DMS153 treated with DMSO at 0.1 percent for 48 hours (cell line): Measurements from ENCODE around the gene RSPH6A.

ENCODE experiments used
- DNase-seq: peaks from one replicate; lab custom pipeline; 2025; ENCODE audit not compliant: unreplicated experiment; lab: John Stamatoyannopoulos, UW

RSPH6A gene

GRCh38 chr19:45814851-45815480 is at the start of gene RSPH6A:
Gene RSPH6A (minus strand): TSS chr19:45815308. CDS start chr19:45815176, 132 bp downstream.
- no peak for DNase-seq

DNA sequence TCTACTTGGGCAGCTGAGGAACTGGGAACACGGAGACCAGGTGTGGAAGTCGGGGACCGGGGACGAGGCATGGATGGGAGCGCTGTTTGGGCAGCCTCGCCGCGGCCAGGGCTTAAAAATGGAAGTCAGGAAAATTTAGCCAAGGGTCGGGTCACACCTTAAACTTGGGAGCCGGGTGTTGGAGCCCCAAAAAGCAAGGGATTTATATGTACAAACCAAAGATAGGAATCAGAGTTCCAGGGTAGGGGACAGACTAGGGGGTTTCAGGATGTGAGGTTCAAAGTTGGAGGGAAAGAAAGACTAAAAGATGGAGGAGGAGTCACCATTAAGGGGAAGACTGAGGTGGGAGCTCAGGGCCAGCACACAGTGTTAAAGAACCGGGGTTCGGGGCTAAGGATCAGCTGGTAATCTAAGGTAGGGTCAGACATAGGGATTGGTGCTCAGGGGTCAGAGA is 49.5 kb upstream of the RSPH6A start:
- DNase-seq, result no peak

- no peak for DNase-seq
These were observed 48.9 kb upstream of the RSPH6A start, which contains the start of gene FOXA3 for GRCh38 chr19:45863840-45864628. Gene FOXA3 (plus strand): TSS chr19:45864326. CDS start chr19:45864457, 131 bp downstream.

GRCh38 chr19:45863335-45863839 is 48.3 kb upstream of the RSPH6A start:
- DNase-seq, result no peak

DNA sequence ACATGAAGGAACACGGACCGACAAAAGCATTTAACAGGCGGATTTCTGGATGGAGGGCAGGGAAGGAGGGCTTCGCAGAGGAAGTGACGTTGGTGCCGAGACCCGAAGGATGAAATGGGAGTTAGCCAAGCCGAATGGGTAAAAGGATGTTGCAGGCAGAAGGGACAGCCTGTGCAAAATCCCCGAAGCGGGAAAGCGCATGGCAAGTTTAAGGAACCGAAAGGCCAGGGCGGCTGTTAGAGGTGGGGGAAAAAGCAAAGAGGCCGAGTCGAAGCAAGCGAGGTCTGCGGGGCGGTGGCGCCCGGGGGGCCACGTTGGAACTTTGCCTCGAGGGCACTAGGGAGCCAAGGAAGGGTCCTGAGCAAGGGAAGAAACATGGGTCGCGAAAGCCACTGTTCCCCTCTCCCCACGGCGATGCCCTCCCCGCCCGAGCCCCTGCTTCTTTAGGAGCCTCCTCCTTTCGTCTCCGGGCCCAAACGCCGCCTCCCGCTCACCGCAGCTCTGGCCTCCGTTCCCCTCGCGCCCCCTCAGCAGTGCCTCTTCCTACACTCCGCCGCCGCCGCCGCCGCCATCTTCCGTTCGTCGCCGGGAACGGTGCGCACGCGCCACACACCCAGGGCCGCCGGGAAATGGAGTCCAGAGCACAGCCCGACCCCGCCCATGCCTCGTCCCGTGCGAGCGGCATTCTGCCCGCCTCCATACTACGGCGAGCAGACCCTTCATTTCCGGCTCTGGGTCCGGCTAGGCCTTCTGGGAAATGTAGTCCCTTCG is 47.6 kb upstream of the RSPH6A start, which contains the start of gene SYMPK:
TSS of gene SYMPK (minus strand) at position 584 of the 771 bp plus-strand sequence. CDS start 8,652 bp downstream, outside the sequence.
- peak; percentile 95 for DNase-seq

DNA sequence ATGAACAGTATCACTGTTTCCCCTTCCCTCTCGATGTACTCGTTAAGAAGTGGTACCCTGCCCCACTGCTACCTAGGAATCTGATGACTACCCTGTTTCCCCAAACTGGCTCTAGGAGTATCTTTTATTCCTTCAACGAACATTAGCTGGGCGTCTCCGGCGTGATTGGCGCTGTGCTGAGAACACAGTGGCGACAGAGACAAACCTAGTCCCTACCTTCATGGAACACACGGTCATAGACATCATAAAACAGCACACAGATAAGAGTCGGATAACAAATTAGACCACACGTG is 47.1 kb upstream of the RSPH6A start:
- no peak for DNase-seq

DNA sequence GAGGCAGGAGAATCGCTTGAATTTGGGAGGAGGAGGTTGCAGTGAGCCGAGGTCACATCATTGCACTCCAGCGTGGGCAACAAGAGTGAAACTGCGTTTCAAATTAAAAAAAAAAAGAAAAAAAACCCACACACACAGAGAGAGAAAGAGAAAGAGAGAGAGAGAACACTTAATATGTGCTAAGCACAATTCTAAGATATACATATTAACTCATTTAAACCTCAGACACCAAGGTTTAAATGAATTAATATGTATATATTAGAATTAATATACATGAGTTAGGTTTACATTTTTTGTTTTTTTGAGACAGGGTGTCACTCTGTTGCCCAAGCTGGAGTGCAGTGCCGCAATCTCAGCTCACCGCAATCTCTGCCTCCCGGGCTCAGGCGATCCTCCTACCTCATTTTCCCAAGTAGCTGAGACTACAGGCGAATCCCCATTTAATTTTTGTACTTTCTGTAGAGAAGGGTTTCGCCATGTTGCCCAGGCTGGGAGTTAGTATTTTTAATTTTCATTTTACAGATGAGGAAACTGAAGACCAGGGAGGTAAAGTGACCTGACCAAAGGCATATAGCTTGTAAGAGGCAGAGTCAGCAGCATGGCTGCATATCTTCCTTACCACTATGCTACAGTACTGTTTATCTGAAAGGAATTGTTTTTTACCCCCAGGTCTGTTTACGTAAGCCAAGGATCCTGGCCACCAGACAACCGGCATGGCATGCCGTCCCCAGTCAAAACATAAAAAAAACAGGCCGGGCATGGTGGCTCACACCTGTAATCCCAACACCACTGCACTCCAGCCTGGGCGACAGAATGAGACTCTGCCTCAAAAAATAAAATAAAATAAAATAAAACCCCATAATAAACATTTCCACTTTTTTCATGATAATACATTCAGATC is 45.5 kb upstream of the RSPH6A start:
- no peak for DNase-seq

DNA sequence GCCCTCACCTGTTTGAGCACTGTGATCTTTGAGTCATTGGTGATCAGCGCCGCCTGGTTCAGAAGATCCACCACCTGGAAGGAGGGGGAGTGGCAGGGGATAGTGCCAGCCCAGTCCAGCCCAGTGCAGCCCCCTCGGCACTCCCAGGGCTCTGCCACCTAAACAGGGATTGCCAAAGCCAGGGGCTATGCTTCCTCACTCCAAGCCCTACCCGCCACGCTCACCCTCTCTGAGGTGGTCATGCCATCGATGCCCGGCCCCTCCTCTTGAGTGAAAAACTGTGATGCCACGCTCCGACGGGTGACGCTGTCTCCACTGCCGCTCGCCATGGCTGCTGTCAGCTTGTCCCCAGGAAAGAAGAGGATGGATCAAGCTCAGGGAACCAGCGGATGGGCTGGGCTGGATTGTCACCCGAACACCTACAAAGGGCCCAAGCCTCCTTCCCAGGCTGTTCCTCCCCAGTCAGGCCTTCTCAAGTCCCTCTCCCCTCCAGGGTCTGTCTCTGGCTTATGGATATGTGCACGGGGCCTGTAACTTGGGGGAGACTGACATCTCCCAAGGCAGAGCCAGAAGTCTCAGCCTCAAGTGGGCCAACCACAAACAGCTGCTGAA is 39.2 kb upstream of the RSPH6A start:
- DNase-seq, result no peak

DNA sequence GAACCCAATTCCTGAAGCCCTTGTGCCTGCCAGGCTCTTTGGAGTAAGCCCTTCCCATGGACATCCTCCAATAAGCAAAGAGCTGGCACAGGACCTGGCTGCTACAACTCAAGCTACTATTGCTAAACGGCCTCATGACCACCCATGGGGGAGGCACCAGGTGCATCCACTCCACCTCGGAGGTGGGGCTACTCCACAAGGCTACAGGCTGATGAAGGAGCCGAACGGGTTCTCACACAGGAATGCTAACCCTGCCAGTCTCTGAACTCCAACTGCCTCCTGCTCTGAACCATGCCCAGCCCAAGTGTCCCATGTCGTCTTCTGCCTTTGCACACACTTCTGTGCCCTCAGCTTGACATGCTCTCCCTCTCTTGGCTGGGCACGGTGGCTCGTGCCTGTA is 37.9 kb upstream of the RSPH6A start:
- no peak for DNase-seq

GRCh38 chr19:45852145-45852750 is 37.1 kb upstream of the RSPH6A start:
- no peak for DNase-seq

DNA sequence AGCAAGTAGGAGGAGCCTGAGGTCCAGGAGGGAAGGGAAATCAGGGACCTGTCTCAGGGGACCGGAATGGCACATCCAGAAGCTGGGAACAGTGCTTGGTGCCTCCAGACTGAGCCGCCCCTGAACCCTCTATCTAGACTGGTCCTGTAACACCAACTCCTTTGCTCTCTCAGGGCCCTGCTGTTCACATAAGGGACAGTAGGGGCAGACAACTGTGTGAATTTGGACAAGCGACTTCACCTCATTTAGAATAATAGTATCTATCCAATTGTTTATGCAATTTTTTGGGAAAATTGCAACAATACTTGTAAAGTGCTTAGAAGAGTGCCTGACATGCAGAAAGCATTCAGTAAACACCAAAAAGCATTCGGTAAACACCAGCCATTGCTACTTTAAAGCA is 33.8 kb upstream of the RSPH6A start:
- no peak for DNase-seq

DNA sequence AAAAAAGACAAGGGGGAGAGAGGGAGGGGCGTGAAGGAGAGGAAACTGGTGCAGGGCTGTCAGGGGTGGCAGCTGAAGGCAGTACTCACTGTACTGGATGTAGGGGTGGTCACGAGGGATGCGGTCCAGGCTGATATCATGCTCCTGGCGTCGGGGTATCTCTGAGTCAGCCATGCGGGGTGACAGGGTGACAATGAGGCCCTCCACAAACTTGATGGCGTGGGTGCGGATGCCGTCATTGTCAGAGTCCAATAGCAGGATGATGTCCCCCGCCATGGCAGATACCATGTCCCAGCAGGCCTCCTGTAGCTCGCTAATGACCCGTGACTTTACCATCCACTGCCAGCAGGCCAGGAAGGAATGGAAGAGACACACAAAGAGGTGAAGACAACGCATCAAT is 32.6 kb upstream of the RSPH6A start:
- no peak for DNase-seq

GRCh38 chr19:45842198-45842597 is 27.1 kb upstream of the RSPH6A start:
- DNase-seq, result no peak

DNA sequence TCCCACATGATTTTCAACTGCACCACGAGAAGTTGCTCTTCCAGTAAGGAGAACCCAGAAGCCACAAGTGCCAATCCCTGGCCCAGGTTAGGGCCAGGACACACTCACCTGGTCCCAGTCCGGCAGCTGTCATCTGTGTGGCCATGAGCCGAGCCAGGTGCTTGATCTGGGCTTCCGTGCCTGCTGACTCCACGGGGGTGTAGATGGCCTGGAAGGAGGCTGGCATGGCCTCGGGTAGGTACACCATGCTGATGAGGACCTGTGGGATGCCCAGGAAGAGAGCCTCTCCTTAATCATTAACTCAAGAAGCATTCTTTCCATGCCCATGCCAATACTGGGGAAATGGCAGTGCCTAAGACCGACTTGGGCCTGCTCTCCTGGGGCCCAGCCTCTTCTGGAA is 19.9 kb upstream of the RSPH6A start:
- no peak for DNase-seq

DNA sequence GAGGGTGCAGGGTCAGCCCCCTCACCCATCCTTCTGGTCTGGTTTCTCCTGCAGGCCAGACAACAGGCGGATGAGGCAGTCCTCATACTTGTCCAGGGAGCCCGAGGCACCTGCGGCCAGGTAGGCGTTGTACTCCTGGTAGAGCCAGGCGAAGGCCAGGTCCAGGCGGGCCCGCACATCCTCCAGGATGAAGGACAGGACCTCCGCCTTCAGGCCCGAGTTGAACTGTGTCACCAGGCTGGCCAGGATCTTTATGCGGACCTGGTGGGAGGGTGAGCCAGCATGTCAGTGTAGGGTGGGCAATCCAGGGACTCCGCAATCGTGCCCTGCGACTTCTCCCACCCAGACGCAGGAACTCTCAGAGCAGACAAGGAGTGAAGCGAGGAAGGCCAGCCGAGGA is 13.8 kb upstream of the RSPH6A start:
- DNase-seq, result no peak

- no peak for DNase-seq
These were observed 13.4 kb upstream of the RSPH6A start for GRCh38 chr19:45828523-45828922.

DNA sequence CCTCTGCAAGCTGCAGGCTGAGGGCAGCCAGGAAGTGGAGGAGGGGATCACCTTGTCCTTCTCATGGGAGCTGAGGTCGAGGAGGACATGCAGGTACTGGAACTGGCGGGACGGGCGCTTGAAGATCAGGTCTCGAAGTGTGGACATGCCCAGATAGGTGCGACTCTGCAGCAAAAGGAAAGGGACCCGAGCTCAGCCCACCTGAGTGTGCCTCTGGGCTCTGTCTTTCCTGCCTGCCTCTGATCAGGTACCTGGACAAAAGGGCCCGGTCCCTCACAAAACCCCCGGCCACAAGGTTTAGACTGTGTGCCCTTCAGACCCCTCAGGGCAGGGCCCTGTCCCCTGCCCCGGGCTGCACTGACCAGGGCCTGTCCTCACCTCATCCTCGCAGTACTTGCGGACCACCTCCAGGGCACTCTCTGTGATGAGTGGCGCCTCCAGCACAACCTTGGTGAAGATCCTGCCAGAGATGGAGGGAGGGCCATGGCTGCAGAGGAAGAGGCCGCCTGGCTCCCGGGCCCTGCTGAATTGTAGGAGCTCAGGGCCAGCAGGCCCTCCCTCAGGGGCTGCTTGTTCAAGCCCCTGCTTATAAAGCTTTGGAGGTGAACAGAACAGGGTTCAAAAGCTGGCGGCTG is 12.5 kb upstream of the RSPH6A start:
- DNase-seq, result no peak

- DNase-seq, result no peak
These were observed 11.8 kb upstream of the RSPH6A start for GRCh38 chr19:45826934-45827333.
